HG03469 (cell line): ENCODE data around the gene ARMH4.
A peak's percentile ranks its signal among the peaks of the same experiment; 100 is the strongest.

Experiments
- ATAC-seq: cut with Tn5 transposase; IDR thresholded peaks from one replicate; pipeline ENCODE4 v1.9.1; 2021; ENCODE audit warnings: mild to moderate bottlenecking, moderate library complexity, moderate number of reproducible peaks; ENCODE audit not compliant: unreplicated experiment

The ARMH4 gene, protein sequence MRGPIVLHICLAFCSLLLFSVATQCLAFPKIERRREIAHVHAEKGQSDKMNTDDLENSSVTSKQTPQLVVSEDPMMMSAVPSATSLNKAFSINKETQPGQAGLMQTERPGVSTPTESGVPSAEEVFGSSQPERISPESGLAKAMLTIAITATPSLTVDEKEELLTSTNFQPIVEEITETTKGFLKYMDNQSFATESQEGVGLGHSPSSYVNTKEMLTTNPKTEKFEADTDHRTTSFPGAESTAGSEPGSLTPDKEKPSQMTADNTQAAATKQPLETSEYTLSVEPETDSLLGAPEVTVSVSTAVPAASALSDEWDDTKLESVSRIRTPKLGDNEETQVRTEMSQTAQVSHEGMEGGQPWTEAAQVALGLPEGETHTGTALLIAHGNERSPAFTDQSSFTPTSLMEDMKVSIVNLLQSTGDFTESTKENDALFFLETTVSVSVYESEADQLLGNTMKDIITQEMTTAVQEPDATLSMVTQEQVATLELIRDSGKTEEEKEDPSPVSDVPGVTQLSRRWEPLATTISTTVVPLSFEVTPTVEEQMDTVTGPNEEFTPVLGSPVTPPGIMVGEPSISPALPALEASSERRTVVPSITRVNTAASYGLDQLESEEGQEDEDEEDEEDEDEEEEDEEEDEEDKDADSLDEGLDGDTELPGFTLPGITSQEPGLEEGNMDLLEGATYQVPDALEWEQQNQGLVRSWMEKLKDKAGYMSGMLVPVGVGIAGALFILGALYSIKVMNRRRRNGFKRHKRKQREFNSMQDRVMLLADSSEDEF

GRCh38 chr14:58152014-58152857, at the start of gene ARMH4:
TSS of gene ARMH4 (minus strand) at chr14:58152213. CDS start at chr14:58139358, 12,855 bp downstream.
- ATAC-seq: peak; percentile 84

- no peak for ATAC-seq
Measured at GRCh38 chr14:58200846-58201245, 48.8 kb upstream of the ARMH4 start.

- no peak for ATAC-seq
Measured at GRCh38 chr14:58200480-58200841, 48.4 kb upstream of the ARMH4 start.

GRCh38 chr14:58199726-58200479, 47.9 kb upstream of the ARMH4 start, which contains the start of gene ACTR10:
TSS of gene ACTR10 (plus strand) at chr14:58200149. CDS start at chr14:58200218, 69 bp downstream.
- peak; percentile 92 for ATAC-seq

DNA sequence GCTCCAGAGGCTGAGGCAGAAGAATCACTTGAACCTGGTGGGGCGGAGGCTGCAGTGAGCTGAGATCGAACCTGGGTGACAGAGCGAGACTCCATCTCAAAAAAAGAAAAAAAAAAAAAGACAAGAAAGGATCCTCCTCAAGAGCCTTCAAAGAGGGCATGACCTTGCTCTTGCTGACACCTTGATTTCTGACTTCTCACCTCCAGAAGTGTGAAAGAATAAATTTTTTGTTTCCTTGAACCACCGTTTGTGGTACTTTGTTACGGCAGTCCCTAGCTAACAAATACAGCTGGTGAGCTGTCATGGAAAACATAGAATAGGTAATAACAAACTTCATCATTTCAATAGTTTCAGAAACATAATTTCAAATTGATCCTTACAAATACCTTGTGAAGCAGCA, 46.1 kb upstream of the ARMH4 start:
- ATAC-seq: no peak

DNA sequence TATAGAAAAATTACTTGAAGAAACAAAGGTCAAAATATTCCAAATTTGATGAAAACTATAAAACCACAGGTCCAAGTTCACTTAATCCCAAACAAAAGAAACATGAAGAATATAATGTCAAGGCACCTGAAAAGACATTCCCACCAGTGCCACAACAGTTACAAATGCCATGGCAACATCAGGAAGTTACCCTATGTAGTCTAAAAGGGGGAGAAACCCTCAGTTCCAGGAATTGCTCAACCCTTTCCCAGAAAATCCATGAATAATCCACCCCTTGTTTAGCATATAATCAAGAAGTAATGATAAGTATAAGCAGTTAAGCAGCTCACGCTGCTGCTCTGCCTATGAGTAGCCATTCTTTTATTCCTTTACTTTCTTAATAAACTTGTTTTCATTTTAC, 44.2 kb upstream of the ARMH4 start:
- no peak for ATAC-seq

DNA sequence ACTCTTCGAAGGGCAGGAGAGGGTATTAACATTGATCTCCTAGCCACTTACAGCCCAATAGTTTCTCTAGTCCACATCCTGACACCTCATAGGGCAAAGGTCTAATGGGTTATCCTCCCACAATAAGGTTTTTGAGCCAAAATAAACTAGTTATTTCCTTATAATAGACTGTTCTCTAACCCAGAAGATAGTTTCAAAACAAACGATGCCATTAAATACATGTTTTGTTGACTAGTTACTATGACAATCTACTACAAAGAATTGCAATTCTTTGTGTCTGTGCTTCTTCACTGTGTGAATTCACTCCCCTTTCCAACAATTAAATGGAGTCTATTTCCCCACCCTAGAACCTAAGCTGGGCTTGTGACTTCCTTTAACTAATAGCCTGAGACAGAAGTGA, 41.5 kb upstream of the ARMH4 start:
- no peak for ATAC-seq

DNA sequence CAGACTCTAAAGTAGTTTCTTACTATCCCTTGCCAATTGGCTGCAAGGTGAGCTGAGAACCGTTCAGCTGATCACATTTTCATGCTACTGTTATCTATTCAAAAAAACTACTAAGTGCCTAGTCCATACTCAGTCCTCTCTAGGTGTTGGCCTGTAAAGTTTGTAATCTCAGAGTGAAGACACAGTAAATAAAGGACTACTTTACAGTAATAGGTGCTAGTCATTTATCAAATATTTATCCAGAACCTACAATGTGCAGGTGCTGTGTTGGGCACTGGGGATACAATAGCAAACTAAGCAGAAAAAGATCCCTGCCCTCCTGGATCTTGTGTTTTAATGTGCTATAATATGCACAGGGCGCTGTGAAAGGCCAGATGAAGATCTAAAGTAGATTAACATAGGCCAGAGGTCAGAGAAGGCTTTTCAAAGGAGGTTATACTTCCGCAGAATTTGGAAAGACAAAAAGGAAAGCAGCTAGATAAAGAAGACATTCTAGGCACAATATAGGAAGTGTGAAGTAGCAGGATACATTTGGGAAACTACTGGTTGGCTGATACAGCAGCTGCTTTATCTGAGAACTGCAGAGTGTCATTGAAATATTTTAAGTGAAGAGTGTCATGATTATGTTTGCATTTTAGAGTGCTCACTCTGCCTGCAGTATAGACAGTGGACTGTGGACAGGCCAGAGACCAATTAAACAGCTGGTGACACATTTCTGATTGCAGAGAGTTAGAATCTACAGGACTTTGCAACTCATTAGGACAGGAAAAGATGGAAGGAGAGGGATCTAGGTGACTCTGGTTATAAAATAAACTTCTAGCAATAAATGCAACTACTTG, 40.0 kb upstream of the ARMH4 start:
- ATAC-seq: no peak

- no peak for ATAC-seq
Measured at GRCh38 chr14:58189176-58189575, 37.2 kb upstream of the ARMH4 start.

GRCh38 chr14:58177125-58177524, 25.1 kb upstream of the ARMH4 start:
- no peak for ATAC-seq

DNA sequence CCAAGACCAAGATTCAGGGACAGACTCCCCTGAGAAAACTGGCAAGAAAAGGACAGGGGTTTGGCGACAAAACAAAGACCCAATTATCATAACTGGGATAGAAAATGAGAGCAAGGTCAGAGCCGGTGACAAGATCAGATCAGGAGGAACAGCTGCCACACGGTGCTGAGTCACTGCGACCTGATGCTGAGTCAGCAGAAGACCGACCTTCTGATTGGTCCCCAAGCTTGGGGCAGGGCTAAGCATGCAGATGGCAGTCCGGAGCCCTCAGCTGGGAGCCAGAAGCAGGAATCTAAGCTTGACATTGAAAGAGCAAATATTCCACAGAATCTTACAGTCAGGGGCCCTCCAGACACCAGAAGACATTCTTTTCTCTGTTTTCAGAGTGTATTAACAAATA, 19.1 kb upstream of the ARMH4 start:
- peak; percentile 78 for ATAC-seq

DNA sequence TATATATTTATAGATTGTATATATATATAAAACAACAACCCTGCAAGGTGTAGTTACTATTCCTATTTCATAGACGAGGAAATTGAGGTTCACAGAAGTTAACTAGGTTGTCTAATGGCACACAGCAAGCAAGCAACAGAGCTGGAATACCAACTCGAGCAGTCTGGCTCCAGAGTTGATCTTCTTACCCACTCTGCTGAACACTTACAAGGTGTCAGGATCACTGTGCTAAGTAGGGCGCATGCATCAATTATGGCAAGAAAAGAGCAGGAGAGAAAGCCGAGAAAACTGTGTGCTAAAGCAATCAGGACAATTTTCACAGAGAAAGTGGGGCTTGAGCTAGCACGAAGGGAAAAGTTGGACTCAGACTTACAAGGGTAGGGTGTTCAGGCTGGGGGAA, 15.9 kb upstream of the ARMH4 start:
- ATAC-seq: no peak

DNA sequence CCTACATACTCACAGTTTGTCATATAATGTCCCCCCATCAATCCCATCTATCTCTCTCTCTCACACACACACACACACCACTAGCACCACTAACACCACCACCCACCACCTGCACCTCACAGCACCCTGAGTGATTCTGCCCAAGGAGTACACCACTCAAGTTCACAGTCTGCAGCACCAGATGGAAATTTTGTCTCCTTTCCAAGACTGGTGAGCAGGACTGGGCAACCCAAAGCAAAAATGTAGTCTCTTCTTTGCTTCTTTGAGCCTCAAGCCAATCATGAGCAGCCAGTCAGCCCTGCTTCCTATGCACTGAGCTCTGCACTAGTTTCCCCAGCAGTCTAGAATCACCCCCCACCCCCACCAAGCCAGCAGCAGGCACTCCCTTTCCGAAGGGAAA, 15.0 kb upstream of the ARMH4 start:
- ATAC-seq: no peak

GRCh38 chr14:58166005-58166983, 14.3 kb upstream of the ARMH4 start:
- ATAC-seq: no peak

DNA sequence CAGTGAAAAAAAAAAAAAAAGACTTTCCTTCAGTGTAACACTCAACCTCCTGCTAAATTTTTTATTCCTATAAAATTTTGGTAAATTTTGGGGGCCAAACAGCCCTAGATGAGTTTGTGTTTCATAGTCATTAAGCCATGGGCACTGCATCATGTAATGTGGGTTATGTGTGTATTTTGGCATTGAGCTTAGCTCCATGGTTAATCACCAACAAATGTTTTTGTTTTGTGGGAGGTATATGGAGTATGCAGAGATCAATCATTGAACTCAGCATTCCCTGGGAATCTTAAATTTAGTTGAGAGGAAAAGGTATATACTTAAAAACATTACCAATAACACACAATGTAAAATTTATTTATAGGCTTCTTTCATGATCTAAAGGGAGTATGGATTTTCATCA, 8.5 kb upstream of the ARMH4 start:
- no peak for ATAC-seq

DNA sequence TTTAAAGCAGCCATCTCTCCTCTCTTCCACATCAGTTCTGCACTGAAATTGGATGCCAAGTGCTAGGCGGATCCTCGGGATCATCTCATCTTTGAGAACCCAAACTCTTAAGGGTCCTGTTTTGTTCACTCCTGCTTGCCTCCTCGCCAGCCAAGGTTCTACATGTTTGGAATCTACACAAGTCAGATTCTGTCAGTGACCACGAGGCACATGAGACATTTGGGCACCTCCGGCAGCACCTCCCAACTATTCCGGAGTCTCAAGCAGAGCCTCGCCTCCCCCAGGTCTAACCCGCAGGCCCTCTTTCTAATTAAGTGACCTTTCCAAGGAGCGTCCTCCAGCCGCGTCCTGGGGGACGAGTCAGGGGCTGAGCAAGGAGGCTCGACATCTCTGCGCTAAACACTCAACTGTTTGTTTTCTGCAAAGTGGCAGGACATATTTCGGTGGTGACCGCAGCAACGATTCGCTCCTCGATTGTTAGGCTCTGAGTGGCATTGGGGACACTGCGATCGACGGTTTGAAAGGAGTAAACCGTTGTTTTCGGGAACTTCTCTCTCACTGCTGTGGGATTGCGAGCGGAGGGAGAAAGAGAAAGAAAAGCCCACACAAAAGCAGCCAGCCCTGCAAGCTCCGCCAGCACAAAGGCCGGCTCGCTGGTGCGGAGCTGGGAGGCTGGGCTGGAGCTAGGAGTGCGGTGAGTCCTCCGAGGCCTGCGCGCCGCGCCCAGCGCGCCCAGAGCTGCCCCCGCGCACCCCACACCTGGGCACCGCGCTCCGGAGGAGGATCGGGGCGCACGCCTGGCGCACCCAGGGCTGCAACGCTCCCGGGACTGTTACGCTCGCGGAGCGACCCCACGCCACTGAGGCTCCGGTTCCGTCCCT, 640 bp downstream of the ARMH4 start:
- ATAC-seq: peak; percentile 21

DNA sequence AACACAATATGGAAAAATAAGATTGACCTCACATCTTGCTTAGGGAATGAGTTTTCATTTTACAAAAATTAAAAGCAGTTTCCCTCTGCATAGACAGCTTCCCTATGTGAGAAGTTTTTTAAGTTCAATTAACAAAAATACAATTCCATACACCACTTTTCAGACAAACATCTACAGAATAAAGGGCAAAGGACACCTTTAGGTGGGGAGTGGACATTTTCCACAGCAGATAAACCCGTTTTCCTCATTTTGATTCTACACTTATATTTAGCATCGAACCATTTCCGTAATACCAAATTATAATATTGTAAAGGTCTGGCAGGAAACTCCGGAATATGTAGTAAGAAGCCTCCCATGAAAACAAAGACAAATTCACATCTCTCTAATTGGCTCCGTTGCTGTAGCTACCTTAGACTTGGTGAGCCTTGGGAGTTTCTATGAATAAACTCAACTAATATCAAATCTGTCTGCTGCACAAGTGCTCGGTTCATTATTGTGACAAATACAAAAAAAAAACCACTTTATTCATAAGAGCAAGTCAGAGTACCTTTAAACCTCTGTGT, 1.7 kb downstream of the ARMH4 start:
- ATAC-seq: no peak
